ENCODE data around the gene DDX3X. TPM values are rescaled to one million over a fixed set of nuclear protein-coding genes. Genes with fewer than 3 reads are reported as not detected.

The DDX3X gene
- total and polyA plus RNA-seq, 8 donors: 38.3 to 434 (median 110) TPM

DNA sequence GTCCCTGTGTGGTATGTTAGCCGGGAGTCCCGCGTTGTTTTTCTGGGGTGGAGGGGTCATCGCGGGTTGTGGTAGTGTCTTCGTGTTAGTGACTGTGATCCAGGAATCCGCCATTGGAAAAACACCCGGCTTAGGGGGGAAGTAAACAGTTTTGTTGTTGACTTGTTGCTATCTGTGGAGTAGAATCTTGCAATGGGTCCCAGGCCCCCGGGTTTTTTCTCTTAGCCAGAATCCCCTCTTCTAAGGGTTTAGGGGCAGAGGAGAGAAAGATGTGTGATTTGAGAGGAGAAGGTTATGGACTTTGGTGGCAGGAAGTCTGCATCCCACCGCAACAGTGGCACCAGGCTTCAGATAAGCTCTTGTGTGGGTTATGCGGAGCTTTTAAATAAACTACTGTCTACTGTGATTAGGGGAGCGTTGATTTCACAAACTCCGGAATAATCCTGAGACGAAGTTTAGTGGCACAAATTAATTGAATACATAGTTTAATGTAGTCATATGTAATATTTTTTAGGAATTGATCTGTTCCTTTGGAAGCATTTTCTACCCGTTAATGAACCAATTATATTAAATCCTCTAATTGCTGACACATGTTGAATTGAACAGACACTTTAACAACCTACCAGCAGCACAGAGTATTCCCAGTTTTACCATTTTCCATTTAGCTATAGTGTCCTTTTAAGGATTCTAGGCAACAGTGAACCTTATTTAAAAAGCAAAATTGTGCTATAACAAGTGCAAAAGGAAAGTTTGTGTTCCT, 1.4 kb downstream of the DDX3X start:
- no peak for DNase-seq
- Histone ChIP-seq H3K4me3 (peak overlapping the region; percentile 64 to 88 (median 78)), H3K27ac (peak overlapping the region; percentile 97 to 100 (median 100)), H3K36me3 (peaks cover 0 to 27% (median 24%) of the 10 kb centered on the region in 4 donors), H3K9me3 (no peaks in the 10 kb centered on the region), H3K27me3 (no peaks in the 10 kb centered on the region), H3K4me1 (peaks cover 0 to 72% (median 43%) of the 10 kb centered on the region in 4 donors)
- intact Hi-C loops (cut with DNase I; ENCODE audit: low total_unique reads): no loop called here
- TF ChIP-seq POLR2AphosphoS5 (IDR thresholded peaks at IDR 0.05): no peak
- TF ChIP-seq, protein P1, sequence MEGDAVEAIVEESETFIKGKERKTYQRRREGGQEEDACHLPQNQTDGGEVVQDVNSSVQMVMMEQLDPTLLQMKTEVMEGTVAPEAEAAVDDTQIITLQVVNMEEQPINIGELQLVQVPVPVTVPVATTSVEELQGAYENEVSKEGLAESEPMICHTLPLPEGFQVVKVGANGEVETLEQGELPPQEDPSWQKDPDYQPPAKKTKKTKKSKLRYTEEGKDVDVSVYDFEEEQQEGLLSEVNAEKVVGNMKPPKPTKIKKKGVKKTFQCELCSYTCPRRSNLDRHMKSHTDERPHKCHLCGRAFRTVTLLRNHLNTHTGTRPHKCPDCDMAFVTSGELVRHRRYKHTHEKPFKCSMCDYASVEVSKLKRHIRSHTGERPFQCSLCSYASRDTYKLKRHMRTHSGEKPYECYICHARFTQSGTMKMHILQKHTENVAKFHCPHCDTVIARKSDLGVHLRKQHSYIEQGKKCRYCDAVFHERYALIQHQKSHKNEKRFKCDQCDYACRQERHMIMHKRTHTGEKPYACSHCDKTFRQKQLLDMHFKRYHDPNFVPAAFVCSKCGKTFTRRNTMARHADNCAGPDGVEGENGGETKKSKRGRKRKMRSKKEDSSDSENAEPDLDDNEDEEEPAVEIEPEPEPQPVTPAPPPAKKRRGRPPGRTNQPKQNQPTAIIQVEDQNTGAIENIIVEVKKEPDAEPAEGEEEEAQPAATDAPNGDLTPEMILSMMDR (IDR thresholded peaks at IDR 0.05): no peak
- 0 to 1% (median 0%) methylated on average over 12 to 15 of the region's 15 CpGs for WGBS, 5 donors

DNA sequence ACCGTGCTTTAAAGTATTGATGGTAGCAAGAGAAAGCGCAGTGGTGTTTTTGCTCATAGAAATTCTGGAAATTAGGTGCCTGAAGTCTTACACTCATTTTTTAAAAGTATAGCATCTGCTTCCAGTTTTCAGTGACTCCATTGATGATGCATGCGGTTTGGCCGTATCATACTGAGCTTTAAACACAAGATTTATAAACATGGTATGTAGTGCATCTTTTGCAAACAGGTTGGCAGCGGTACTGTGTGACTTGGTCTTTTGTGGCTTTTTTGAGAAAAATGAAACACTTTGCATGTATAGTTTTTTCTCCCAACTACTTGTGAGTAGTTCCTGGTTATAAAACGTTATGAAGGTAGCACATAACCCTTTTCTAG, 2.0 kb downstream of the DDX3X start:
- WGBS, 5 donors: 3 to 34% (median 4%) methylated on average over 6 of the region's 6 CpGs
- no peak for DNase-seq
- H3K4me1 ChIP-seq: peaks cover 0 to 72% (median 45%) of the 10 kb centered on the region in 4 donors
- peak overlapping the region in 4 of 5 donors; percentile 99 to 100 (median 100) for H3K27ac ChIP-seq
- peak overlapping the region; percentile 64 to 88 (median 78) for H3K4me3 ChIP-seq
- intact Hi-C loops (cut with DNase I; ENCODE audit: low total_unique reads): no loop called here
- TF ChIP-seq, protein P1 (IDR thresholded peaks at IDR 0.05): no peak
- TF ChIP-seq POLR2A (IDR thresholded peaks at IDR 0.05): no peak
- TF ChIP-seq EP300 (IDR thresholded peaks at IDR 0.05): no peak
- TF ChIP-seq POLR2AphosphoS5 (IDR thresholded peaks at IDR 0.05): no peak
- no peaks in the 10 kb centered on the region for H3K27me3 ChIP-seq
- H3K36me3 ChIP-seq: peaks cover 0 to 33% (median 29%) of the 10 kb centered on the region in 4 donors
- H3K9me3 ChIP-seq: no peaks in the 10 kb centered on the region

DNA sequence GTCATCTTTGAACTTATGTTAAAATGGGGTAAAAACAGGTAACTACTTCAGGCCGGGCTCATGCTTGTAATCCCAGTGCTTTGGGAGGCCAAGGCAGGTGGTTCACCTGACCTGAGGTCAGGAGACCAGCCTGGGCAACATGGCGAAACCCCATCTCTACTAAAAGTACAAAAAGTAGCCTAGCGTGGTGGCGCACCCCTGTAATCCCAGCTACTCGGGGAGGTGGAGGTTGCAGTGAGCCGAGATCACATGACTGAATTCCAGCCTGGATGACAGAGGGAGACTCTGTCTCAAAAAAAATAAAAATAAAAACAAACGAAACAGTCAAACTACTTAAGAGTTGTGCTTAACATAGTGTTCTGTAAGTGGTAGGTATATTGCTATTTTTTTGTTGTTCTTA, 2.5 kb downstream of the DDX3X start:
- Histone ChIP-seq H3K27me3 (no peaks in the 10 kb centered on the region), H3K27ac (peak overlapping the region; percentile 2 to 100 (median 100)), H3K36me3 (peaks cover 3 to 38% (median 34%) of the 10 kb centered on the region in 4 donors), H3K9me3 (no peaks in the 10 kb centered on the region), H3K4me3 (peak overlapping the region; percentile 64 to 88 (median 78)), H3K4me1 (peaks cover 0 to 72% (median 47%) of the 10 kb centered on the region in 4 donors)
- 13 to 55% (median 26%) methylated on average over 4 to 7 of the region's 7 CpGs for WGBS, 5 donors
- no peak for DNase-seq
- intact Hi-C loops (cut with DNase I; ENCODE audit: low total_unique reads): no loop called here
- TF ChIP-seq EP300 (IDR thresholded peaks at IDR 0.05): no peak
- TF ChIP-seq POLR2AphosphoS5 (IDR thresholded peaks at IDR 0.05): no peak
- no peak for TF ChIP-seq POLR2A (IDR thresholded peaks at IDR 0.05)
- TF ChIP-seq, protein P1 (IDR thresholded peaks at IDR 0.05): no peak

DNA sequence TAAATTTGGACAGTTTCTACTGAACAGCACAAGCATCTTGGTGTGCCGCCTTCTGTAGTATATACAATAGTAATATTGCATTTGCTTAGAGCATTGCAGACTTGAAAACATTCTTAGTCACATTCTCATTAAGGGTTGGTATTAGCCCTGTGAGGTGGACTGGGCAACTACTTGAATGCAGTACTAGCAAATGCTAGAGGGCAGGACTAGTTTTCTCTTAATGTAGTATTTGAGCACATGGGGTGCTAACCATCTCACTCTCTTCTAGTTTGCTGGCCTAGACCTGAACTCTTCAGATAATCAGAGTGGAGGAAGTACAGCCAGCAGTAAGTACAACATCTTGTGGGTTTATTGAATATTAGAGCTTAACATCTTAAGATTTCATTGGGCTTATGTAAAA, 3.2 kb downstream of the DDX3X start:
- intact Hi-C loops (cut with DNase I; ENCODE audit: low total_unique reads): no loop called here
- Histone ChIP-seq H3K4me3 (peak overlapping the region; percentile 64 to 88 (median 78)), H3K27me3 (no peaks in the 10 kb centered on the region), H3K4me1 (peaks cover 0 to 66% (median 45%) of the 10 kb centered on the region in 4 donors), H3K9me3 (no peaks in the 10 kb centered on the region), H3K27ac (peak overlapping the region in 2 of 5 donors; percentile 100), H3K36me3 (peaks cover 8 to 45% (median 41%) of the 10 kb centered on the region in 4 donors)
- DNase-seq: no peak
- 9 to 52% (median 19%) methylated on average over 1 of the region's 1 CpG for WGBS, 5 donors
- TF ChIP-seq POLR2AphosphoS5 (IDR thresholded peaks at IDR 0.05): peak in 1 of 3 donors; percentile 12
- TF ChIP-seq EP300 (IDR thresholded peaks at IDR 0.05): no peak

DNA sequence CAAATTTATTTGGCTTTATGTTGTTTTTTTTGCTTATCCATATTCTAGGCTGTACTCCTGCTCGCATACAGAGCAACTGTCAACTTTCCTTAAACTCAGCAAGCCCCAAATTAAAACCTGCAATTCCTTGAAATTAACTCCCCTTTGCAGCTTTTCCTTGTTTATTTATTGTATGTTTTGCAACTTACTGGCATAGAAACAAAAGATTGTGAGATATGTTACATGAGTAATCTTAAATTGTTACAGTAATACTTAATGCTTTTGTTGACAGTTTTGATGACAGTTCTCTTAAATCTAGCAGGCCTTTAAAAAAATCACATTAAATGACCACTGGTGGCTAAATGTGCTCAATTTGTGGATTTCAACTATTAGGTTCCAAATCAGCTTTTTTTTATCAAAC, 4.5 kb downstream of the DDX3X start:
- intact Hi-C loops (cut with DNase I; ENCODE audit: low total_unique reads): no loop called here
- Histone ChIP-seq H3K4me1 (peaks cover 0 to 60% (median 40%) of the 10 kb centered on the region in 4 donors), H3K27ac (peak overlapping the region in 1 of 5 donors; percentile 100), H3K27me3 (no peaks in the 10 kb centered on the region), H3K9me3 (no peaks in the 10 kb centered on the region), H3K4me3 (peak overlapping the region in 3 of 4 donors; percentile 64 to 88 (median 74)), H3K36me3 (peaks cover 20 to 58% (median 54%) of the 10 kb centered on the region in 4 donors)
- WGBS, 5 donors: 25 to 68% (median 50%) methylated on average over 1 of the region's 1 CpG
- TF ChIP-seq, protein P1 (IDR thresholded peaks at IDR 0.05): no peak
- DNase-seq: no peak
